A549 treated with AZD9567 at 1 μM for 4 hours (cell line): ENCODE data around the gene EPHB4. TPM values are rescaled to one million over a fixed set of nuclear protein-coding genes. Genes with fewer than 3 reads are reported as not detected.

Source experiments
- total RNA-seq: library from RNA; stranded (reverse); fragments of 200-300 nt; extraction: Qiagen RNA extraction; gene quantifications from 5 replicates; pipeline ENCODE4 v1.2.3, GENCODE V29; 2022; ENCODE audit not compliant: insufficient read depth

The EPHB4 gene
- total RNA-seq, result 32.6 to 42.7 TPM (median 40.1 TPM) in 5 replicates

GRCh38 chr7:100827330-100828226, at the start of gene EPHB4:
Gene EPHB4 (minus strand): TSS chr7:100827523. CDS start chr7:100827030, 493 bp downstream.

GRCh38 chr7:100874577-100875355, 47.4 kb upstream of the EPHB4 start, which contains the start of gene SRRT:
Gene SRRT (plus strand): TSS chr7:100875103. CDS start chr7:100875591, 488 bp downstream.

GRCh38 chr7:100867040-100867775, 39.9 kb upstream of the EPHB4 start, which contains the start of gene TRIP6:
Gene TRIP6 (plus strand): TSS chr7:100867387. CDS start chr7:100867498, 111 bp downstream.

GRCh38 chr7:100852048-100852872, 24.9 kb upstream of the EPHB4 start, which contains the start of gene SLC12A9:
Gene SLC12A9 (plus strand): TSS chr7:100852713. CDS start chr7:100854198, 1,485 bp downstream.

Other genes starting within 250 kb of the EPHB4 start
- gene LRCH4, start 241.4 kb downstream of the EPHB4 start, total RNA-seq, result 17.9 to 21.8 TPM (median 21.5 TPM) in 5 replicates
- 0.07 to 0.31 TPM (median 0.19 TPM) in 4 of 5 replicates, not detected in the other for gene FBXO24, start 241.2 kb downstream of the EPHB4 start, total RNA-seq
- gene PCOLCE, start 225.2 kb downstream of the EPHB4 start, total RNA-seq, result 4.6 to 9.7 TPM (median 8.6 TPM) in 5 replicates
- gene MOSPD3, start 215.0 kb downstream of the EPHB4 start, total RNA-seq, result 14.6 to 21.1 TPM (median 20.3 TPM) in 5 replicates
- gene TFR2, start 186.0 kb downstream of the EPHB4 start, total RNA-seq, result 1.7 to 2.5 TPM (median 2.4 TPM) in 5 replicates
- not detected in 5 replicates for gene ACTL6B, start 171.1 kb downstream of the EPHB4 start, total RNA-seq
- 187 to 267 TPM (median 253 TPM) in 5 replicates for gene GNB2, start 153.8 kb downstream of the EPHB4 start, total RNA-seq
- 12.9 to 23.2 TPM (median 21.9 TPM) in 5 replicates for gene GIGYF1, start 133.3 kb downstream of the EPHB4 start, total RNA-seq
- gene POP7, start 121.4 kb downstream of the EPHB4 start, total RNA-seq, result 73.7 to 97.1 TPM (median 93.6 TPM) in 5 replicates
- 0.08 TPM in 1 of 5 replicates, not detected in the others for gene EPO, start 107.1 kb downstream of the EPHB4 start, total RNA-seq
- gene ZAN, start 93.9 kb downstream of the EPHB4 start, total RNA-seq, result not detected in 5 replicates
- gene SLC12A9, start 25.2 kb upstream of the EPHB4 start, total RNA-seq, result 16.4 to 21.0 TPM (median 17.5 TPM) in 5 replicates
- 28.4 to 52.3 TPM (median 45.8 TPM) in 5 replicates for gene TRIP6, start 39.9 kb upstream of the EPHB4 start, total RNA-seq
- gene SRRT, start 47.6 kb upstream of the EPHB4 start, total RNA-seq, result 104 to 140 TPM (median 138 TPM) in 5 replicates
- 2.3 to 7.7 TPM (median 6.0 TPM) in 5 replicates for gene UFSP1, start 62.2 kb upstream of the EPHB4 start, total RNA-seq
- 2.0 to 3.5 TPM (median 2.4 TPM) in 5 replicates for gene ACHE, start 68.4 kb upstream of the EPHB4 start, total RNA-seq
- gene MUC3A, start 122.0 kb upstream of the EPHB4 start, total RNA-seq, result 13.5 to 18.9 TPM (median 18.3 TPM) in 5 replicates
- gene MUC12, start 142.0 kb upstream of the EPHB4 start, total RNA-seq, result 15.8 to 21.1 TPM (median 20.0 TPM) in 5 replicates
- 0.02 to 0.29 TPM (median 0.03 TPM) in 4 of 5 replicates, not detected in the other for gene MUC17, start 192.6 kb upstream of the EPHB4 start, total RNA-seq